OCI-LY1 (cell line): ENCODE data around the gene IRF1.

Experiments
- EZH2 ChIP-seq: fragments of 200-600 bp; sonication (generic), shearing (Covaris generic); IDR thresholded peaks from 2 replicates; pipeline ENCODE4 v1.8.0; 2017; ENCODE audit warnings: borderline replicate concordance, mixed run types, mild to moderate bottlenecking, antibody characterized with exemption, low read length, moderate library complexity, mixed read lengths
- TF ChIP-seq, protein P1 (sequence below): fragments of 200-600 bp; sonication (generic), shearing (Covaris generic); IDR thresholded peaks from 2 replicates; pipeline ENCODE4 v1.5.1; 2017; ENCODE audit warnings: mild to moderate bottlenecking, antibody characterized with exemption, low read length, moderate library complexity, mixed read lengths

DNA sequence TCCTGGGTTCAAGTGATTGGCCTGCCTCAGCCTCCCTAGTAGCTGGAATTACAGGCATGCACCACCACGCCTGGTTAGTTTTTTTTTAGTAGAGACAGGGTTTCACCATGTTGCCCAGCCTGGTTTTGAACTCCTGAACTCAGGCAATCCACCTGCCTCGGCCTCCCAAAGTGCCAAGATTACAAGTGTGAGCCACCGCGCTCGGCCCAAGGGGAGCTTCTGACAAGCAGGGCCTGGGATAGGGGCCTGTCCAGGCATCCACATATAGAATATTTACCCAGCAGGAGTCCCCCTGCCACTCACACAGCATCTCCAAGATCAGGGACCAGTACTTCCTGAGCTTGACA lies 10.1 kb downstream of the IRF1 start:
- TF ChIP-seq, protein P1, sequence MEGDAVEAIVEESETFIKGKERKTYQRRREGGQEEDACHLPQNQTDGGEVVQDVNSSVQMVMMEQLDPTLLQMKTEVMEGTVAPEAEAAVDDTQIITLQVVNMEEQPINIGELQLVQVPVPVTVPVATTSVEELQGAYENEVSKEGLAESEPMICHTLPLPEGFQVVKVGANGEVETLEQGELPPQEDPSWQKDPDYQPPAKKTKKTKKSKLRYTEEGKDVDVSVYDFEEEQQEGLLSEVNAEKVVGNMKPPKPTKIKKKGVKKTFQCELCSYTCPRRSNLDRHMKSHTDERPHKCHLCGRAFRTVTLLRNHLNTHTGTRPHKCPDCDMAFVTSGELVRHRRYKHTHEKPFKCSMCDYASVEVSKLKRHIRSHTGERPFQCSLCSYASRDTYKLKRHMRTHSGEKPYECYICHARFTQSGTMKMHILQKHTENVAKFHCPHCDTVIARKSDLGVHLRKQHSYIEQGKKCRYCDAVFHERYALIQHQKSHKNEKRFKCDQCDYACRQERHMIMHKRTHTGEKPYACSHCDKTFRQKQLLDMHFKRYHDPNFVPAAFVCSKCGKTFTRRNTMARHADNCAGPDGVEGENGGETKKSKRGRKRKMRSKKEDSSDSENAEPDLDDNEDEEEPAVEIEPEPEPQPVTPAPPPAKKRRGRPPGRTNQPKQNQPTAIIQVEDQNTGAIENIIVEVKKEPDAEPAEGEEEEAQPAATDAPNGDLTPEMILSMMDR: no peak
- TF ChIP-seq EZH2: no peak
